Upper lobe of left lung (tissue), 4 donors: ENCODE measurements around the gene COPS7A.

Experiments used
- POLR2A ChIP-seq, 4 donors: fragments of 450-650 bp; IDR thresholded peaks; one replicate each; pipeline ENCODE4 v1.5.1; 2016 to 2017; ENCODE audit warnings: antibody characterized with exemption in 4 of 4, mild to moderate bottlenecking in 2 of 4
- POLR2AphosphoS5 ChIP-seq, 2 donors: sonication (generic); formaldehyde crosslinking; IDR thresholded peaks; one replicate each; pipeline ENCODE4 v1.5.1; 2017; ENCODE audit warnings: antibody characterized with exemption in 2 of 2
- TF ChIP-seq, protein P1 (sequence below), 6 experiments: fragments of 450-650 bp in 4 of 6; fragments of 200-600 bp in 2 of 6; sonication (generic) in 2 of 6; IDR thresholded peaks; one replicate each; pipeline ENCODE4 v1.5.1; 2016 to 2019; ENCODE audit warnings: antibody characterized with exemption in 6 of 6

DNA sequence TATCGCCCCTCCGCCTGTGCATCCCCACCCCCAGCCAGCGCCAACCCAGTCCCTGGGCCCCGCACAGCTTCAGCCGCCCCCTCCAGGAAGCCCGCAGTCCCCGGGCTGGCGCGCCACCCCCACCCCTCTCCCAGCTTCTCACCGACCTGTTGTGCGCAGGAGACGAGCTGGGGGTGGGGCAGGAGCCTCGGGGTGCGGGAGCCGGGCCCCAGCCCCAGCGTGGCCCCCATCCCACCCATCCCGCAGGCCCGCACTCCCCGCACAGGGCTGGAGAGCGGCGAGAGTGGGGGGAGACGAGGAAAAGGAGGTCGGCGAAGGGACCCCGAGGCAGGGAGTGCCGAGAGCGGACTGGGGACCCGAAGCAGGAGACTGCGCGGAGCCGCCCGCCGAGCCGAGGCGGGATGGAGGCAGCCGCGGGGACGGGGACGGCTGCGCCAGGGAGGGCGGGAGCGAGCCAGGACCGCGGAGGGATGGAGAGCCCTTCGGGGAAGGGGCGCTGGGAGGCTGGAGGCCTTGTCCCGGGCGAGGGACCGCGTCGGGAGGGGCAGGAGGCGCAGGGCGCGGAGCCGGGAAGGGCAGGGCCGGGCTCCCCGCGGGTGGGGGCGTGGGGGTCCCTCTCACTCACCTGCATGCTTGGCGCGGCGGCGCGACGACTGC is 23.7 kb upstream of the COPS7A start:
- TF ChIP-seq, protein P1, sequence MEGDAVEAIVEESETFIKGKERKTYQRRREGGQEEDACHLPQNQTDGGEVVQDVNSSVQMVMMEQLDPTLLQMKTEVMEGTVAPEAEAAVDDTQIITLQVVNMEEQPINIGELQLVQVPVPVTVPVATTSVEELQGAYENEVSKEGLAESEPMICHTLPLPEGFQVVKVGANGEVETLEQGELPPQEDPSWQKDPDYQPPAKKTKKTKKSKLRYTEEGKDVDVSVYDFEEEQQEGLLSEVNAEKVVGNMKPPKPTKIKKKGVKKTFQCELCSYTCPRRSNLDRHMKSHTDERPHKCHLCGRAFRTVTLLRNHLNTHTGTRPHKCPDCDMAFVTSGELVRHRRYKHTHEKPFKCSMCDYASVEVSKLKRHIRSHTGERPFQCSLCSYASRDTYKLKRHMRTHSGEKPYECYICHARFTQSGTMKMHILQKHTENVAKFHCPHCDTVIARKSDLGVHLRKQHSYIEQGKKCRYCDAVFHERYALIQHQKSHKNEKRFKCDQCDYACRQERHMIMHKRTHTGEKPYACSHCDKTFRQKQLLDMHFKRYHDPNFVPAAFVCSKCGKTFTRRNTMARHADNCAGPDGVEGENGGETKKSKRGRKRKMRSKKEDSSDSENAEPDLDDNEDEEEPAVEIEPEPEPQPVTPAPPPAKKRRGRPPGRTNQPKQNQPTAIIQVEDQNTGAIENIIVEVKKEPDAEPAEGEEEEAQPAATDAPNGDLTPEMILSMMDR (IDR thresholded peaks at IDR 0.05), result no peak
- TF ChIP-seq POLR2A (IDR thresholded peaks at IDR 0.05) (no peak), POLR2AphosphoS5 (IDR thresholded peaks at IDR 0.05) (no peak)
